Diencephalon (tissue), 1 donor: ENCODE data around the gene ASNSD1. TPM values are rescaled to one million over a fixed set of nuclear protein-coding genes. Genes with fewer than 3 reads are reported as not detected.

Experiments used
- total RNA-seq: library from RNA; depleted of rRNA; stranded (reverse); fragments of >200 nt; gene quantifications from one replicate; pipeline ENCODE4 v1.2.3, GENCODE V29; 2014

The ASNSD1 gene
- total RNA-seq: 89.0 TPM

DNA sequence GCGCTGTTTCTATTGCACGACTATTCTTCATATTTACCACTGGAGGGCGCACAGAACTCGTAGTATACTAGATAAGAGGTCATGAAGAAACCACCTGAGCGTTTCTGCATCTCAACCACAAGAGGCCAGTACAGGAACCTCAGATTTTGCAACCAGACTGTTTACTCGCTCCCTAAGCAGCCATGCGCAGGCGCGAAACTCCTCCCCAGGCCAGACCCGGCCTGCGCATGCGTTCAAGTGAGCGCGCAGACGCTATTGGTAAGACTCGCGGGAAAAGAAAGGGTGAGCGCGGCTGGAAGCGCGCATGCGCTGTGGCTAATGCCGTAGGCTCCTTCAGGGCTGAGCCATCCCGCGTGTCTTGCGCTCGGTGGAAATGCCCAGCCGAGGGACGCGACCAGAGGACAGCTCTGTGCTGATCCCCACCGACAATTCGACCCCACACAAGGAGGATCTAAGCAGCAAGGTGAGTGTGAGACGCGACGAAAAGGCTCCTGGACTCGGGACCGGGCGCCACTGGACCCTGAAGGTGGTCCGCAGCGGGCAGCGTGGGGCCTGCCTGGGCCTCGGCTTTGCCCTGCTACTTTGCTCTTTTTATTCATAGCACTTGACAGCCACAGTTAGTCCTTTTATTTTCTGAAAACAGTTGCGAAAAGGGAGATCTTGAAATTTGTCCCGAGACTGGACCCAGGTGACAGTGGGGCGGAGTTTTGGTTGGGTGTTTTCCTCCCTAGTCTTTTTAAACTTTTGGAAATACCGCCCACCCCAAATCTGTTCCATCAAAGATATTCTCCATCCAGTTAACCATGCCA, at the start of gene ASNSD1:
Gene ASNSD1, plus strand, starts transcription at position 312 of the 809 bp plus-strand sequence. CDS start 4,674 bp downstream, outside the sequence.

DNA sequence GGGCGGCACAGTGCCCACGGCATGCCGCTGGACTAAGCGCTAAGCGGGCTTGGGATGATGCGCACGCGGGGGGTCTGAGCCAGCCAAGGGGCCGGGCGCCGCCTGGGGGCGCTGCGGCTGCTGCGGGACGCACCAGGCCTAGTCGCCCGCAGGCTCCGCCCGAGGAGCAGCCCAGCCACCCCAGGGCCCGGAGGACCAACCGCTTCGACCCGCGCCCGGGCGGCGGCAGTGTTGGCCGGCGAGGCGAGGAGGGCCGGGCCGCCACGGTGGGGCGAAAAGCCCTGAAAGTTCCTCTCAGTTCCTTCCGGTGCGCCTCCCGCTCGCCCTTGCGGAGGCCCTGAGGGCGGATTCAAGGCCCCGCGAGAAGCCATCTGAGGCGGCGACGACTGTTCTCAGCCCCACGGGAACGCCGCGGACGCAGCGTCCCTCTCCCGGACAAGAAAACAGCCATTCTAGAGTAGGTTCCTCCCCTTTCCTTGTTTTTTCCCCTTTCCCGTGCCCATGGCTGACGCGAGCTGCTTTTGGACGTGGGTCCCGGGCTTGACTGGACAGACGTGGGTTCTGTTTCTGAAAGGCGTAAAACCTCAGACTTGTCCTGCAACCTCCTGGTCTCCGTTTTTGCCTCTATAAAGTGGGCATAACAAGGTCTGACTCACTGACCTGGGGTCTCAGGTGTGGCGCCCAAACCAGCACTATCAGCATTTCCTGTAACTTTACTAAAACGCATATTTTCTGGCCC, 13.3 kb downstream of the ASNSD1 start, which contains the start of gene ANKAR:
Gene ANKAR, plus strand, starts transcription at position 297 of the 739 bp plus-strand sequence. CDS start 1,821 bp downstream, outside the sequence.

Other genes with a start within 250 kb of the ASNSD1 start
- gene WDR75, start 220.0 kb upstream of the ASNSD1 start, total RNA-seq: 65.5 TPM
- gene SLC40A1, start 80.7 kb upstream of the ASNSD1 start, total RNA-seq: 51.0 TPM
- 42.7 TPM for gene ANKAR, start 13.2 kb downstream of the ASNSD1 start, total RNA-seq
- gene OSGEPL1, start 101.3 kb downstream of the ASNSD1 start, total RNA-seq: 20.5 TPM
- 48.7 TPM for gene ORMDL1, start 122.9 kb downstream of the ASNSD1 start, total RNA-seq
- 64.6 TPM for gene PMS1, start 123.0 kb downstream of the ASNSD1 start, total RNA-seq